Osteoblast (primary cell): Measurements from ENCODE around the gene SLC25A22. TPM values are rescaled to one million over a fixed set of nuclear protein-coding genes. Genes with fewer than 3 reads are reported as not detected.

Experiments used
- DNase-seq: peaks from one replicate; pipeline ENCODE4 v3.0.0; 2011; ENCODE audit warnings: low spot score, mixed read lengths; ENCODE audit not compliant: insufficient read length; ENCODE audit errors: missing footprints
- H2AFZ ChIP-seq: 2 replicates; pipeline ENCODE4 v1.6.0; 2011; ENCODE audit warnings: mild to moderate bottlenecking, low read length
- H3K27ac ChIP-seq: 2 replicates; pipeline ENCODE4 v1.5.1; 2011; ENCODE audit warnings: mild to moderate bottlenecking, low read depth, low read length, moderate library complexity
- H3K27me3 ChIP-seq: 2 replicates; pipeline ENCODE4 v1.6.0; 2012; ENCODE audit warnings: mild to moderate bottlenecking, control low read depth, inconsistent platforms, low read length, moderate library complexity; ENCODE audit not compliant: insufficient read depth
- H3K36me3 ChIP-seq: 2 replicates; pipeline ENCODE4 v1.5.1; 2011; ENCODE audit warnings: mild to moderate bottlenecking, low read length, control low read depth, moderate library complexity; ENCODE audit not compliant: insufficient read depth
- H3K4me1 ChIP-seq: 2 replicates; pipeline ENCODE4 v1.5.1; 2011; ENCODE audit warnings: mild to moderate bottlenecking, low read length, control low read depth, moderate library complexity; ENCODE audit not compliant: insufficient read depth
- H3K4me2 ChIP-seq: 2 replicates; pipeline ENCODE4 v1.6.0; 2011; ENCODE audit warnings: mild to moderate bottlenecking, low read length; ENCODE audit not compliant: insufficient read depth
- H3K4me3 ChIP-seq: fragments of 200-600 bp; sonication (generic); 3 replicates; pipeline ENCODE4 v1.5.1; 2012; ENCODE audit warnings: mild to moderate bottlenecking, low read length, inconsistent platforms; ENCODE audit not compliant: insufficient read depth
- H3K79me2 ChIP-seq: 2 replicates; pipeline ENCODE4 v1.6.0; 2012; ENCODE audit warnings: mild to moderate bottlenecking, low read length, control low read depth, inconsistent platforms; ENCODE audit not compliant: insufficient read depth
- H3K9me3 ChIP-seq: 2 replicates; pipeline ENCODE4 v1.5.1; 2011; ENCODE audit warnings: low read depth, low read length, control low read depth
- H4K20me1 ChIP-seq: 2 replicates; pipeline ENCODE4 v1.6.0; 2012; ENCODE audit warnings: mild to moderate bottlenecking, low read length, control low read depth; ENCODE audit not compliant: insufficient read depth
- CTCF ChIP-seq: IDR thresholded peaks from 2 replicates; pipeline ENCODE4 v1.5.1; 2011; ENCODE audit warnings: mild to moderate bottlenecking, low read depth, low read length, moderate library complexity; ENCODE audit errors: extremely low read depth
- total RNA-seq: library from RNA; depleted of rRNA; stranded (reverse); fragments of >200 nt; gene quantifications from 2 replicates; pipeline ENCODE4 v1.2.3, GENCODE V29; 2012

The SLC25A22 gene
- total RNA-seq, 1 donor, result 9.0 TPM

DNA sequence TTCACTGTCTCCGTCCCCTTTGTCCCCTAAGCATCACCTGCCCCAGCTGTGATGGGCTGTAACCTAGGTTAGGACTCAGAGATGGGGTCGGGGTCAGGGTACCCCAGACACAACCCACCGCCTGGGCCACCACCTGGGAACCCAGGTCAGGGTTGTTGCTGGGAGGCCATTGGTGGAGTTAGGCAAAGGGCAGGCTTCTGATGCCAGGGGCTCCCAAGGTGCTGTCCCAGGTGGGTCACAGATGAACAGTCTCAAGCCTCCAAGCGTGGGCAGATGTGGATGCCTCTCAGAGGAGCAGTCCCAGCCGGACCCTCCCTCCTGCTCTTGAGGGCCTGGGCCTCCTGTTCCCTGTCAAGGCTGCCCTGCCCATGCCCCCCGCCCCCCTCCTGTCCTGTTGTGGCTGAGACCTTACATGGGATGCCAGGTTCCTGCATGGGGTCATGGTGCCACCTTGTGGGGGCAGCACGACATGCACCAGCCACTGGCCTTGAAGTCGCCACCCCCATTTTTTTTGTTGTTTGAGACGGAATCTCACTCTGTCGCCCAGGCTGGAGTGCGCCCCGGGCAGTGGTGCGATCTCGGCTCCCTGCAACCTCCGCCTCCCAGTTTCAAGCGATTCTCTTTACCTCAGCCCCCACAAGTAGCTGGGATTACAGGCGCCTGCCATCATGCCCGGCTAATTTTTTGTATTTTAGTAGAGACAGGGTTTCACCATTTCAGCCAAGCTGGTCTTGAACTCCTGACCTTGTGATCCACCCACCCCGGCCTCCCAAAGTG, 32.9 kb downstream of the SLC25A22 start:
- peaks cover 61% of the 10 kb centered on the region for H3K36me3 ChIP-seq

DNA sequence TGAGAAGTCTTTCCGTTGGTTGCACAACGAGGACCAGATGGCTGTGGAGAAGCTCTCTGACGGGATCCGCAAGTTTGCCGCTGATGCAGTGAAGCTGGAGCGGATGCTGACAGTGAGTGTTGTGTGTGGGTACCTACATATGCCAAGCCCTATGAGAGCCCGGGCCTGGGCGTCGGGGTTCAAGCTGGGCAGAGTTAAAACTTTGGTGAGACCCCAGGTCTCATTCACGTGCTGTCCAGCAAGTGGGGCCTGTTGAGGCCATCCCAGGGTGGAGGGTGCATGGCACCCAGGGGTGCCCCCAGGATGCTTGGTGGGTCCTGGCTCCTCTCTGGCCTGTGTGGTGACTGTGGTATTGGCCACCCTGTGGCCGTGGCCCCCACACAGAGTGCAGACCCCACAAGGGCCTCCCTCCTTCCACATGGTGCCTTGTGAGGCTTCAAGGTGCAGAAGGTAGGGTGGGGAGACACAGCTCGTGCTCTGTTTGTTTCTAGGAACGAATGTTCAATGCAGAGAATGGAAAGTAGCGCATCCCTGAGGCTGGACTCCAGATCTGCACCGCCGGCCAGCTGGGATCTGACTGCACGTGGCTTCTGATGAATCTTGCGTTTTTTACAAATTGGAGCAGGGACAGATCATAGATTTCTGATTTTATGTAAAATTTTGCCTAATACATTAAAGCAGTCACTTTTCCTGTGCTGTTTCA, 33.6 kb downstream of the SLC25A22 start:
- H3K27ac ChIP-seq, result no peak overlapping the region
- peak; percentile 53 for DNase-seq
- H3K4me2 ChIP-seq, result no peak overlapping the region
- H3K4me3 ChIP-seq, result no peak overlapping the region
- H3K79me2 ChIP-seq, result peaks cover 14% of the 10 kb centered on the region
- H4K20me1 ChIP-seq, result peaks cover 46% of the 10 kb centered on the region
- H3K4me1 ChIP-seq, result peaks cover 20% of the 10 kb centered on the region
- no peaks in the 10 kb centered on the region for H3K27me3 ChIP-seq
- H2AFZ ChIP-seq, result no peak overlapping the region
- peaks cover 64% of the 10 kb centered on the region for H3K36me3 ChIP-seq
- no peaks in the 10 kb centered on the region for H3K9me3 ChIP-seq
- TF ChIP-seq CTCF, result no peak

More for the DNA sequence above, 32.9 kb downstream of the SLC25A22 start:
- peaks cover 16% of the 10 kb centered on the region for H3K79me2 ChIP-seq
- DNase-seq, result peak; percentile 86
- no peaks in the 10 kb centered on the region for H3K9me3 ChIP-seq
- TF ChIP-seq CTCF, result peak; percentile 56
- no peak overlapping the region for H3K4me2 ChIP-seq
- no peak overlapping the region for H2AFZ ChIP-seq
- peaks cover 49% of the 10 kb centered on the region for H4K20me1 ChIP-seq
- peaks cover 20% of the 10 kb centered on the region for H3K4me1 ChIP-seq
- H3K27me3 ChIP-seq, result no peaks in the 10 kb centered on the region
- H3K4me3 ChIP-seq, result no peak overlapping the region
- no peak overlapping the region for H3K27ac ChIP-seq

DNA sequence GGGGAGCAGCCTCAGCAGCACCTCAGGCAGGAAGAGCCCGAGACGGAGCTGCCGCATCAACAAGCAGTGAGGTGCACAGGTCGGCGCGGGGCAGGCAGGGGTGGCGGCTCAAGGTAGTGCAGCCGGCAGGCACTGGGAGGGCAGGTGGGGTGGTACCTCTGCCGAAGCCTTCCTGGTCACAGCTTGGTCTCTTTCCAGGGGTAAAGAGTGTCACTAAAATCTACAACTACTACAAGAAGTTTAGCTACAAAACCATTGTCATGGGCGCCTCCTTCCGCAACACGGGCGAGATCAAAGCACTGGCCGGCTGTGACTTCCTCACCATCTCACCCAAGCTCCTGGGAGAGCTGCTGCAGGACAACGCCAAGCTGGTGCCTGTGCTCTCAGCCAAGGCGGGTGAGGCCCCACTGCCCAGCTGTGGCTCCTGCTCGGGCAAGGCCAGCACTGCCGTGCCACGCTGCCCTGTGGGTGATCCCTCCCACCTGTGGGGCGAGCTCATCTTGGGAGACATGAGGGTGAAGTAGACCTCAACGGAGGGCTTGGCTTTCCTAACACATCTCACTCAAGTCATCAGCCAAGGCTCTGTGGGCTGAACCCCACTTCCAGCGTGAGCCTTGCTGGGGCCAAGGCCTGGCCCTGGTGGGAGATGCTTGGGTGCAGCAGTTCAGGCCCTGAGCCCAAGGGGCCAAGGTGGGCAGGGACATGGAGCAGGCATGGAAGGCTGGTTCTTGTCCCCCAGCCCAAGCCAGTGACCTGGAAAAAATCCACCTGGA, 34.3 kb downstream of the SLC25A22 start:
- Histone ChIP-seq H3K9me3 (no peaks in the 10 kb centered on the region), H3K4me2 (no peak overlapping the region), H3K27me3 (no peaks in the 10 kb centered on the region), H3K36me3 (peaks cover 71% of the 10 kb centered on the region), H3K4me1 (peaks cover 20% of the 10 kb centered on the region), H3K79me2 (peaks cover 16% of the 10 kb centered on the region), H3K4me3 (no peak overlapping the region), H2AFZ (no peak overlapping the region), H3K27ac (peak overlapping the region; percentile 24), H4K20me1 (peaks cover 46% of the 10 kb centered on the region)
- TF ChIP-seq CTCF, result no peak
- DNase-seq, result peak; percentile 51
